Measurements from ENCODE around the gene NTRK2. TPM values are rescaled to one million over a fixed set of nuclear protein-coding genes. Genes with fewer than 3 reads are reported as not detected.

Gene NTRK2
- total RNA-seq, 1 donor from 2014 or later, result 23.8 TPM

GRCh38 chr9:84779883-84780282 lies 110.4 kb downstream of the NTRK2 start:
- no peaks in the 10 kb centered on the region for H3K9me3 ChIP-seq
- H3K4me3 ChIP-seq, result no peak overlapping the region
- H3K27ac ChIP-seq, result no peak overlapping the region
- no peak for TF ChIP-seq CTCF (IDR thresholded peaks at IDR 0.05)
- DNase-seq (ENCODE audit: low spot score in 2 of 2), result no peak
- intact Hi-C loops (cut with DNase I), result loop anchor here (10.0 kb wide), 1 partner anchor 1585 kb away; no protein-coding TSS in a partner anchor
- H3K27me3 ChIP-seq, result no peaks in the 10 kb centered on the region
- H3K36me3 ChIP-seq, result no peaks in the 10 kb centered on the region
- H3K4me1 ChIP-seq, result no peaks in the 10 kb centered on the region

- Histone ChIP-seq H3K9me3 (no peaks in the 10 kb centered on the region), H3K27me3 (no peaks in the 10 kb centered on the region), H3K27ac (no peak overlapping the region), H3K4me3 (no peak overlapping the region), H3K4me1 (no peaks in the 10 kb centered on the region), H3K36me3 (no peaks in the 10 kb centered on the region)
- intact Hi-C loops (cut with DNase I), result loop anchor here (10.0 kb wide), 1 partner anchor 1586 kb away; no protein-coding TSS in a partner anchor
- DNase-seq (ENCODE audit: low spot score in 2 of 2), result no peak
- TF ChIP-seq CTCF (IDR thresholded peaks at IDR 0.05), result no peak
These were observed 110.9 kb downstream of the NTRK2 start for GRCh38 chr9:84780385-84780784.

- H3K27me3 ChIP-seq, result no peaks in the 10 kb centered on the region
- no peaks in the 10 kb centered on the region for H3K36me3 ChIP-seq
- H3K27ac ChIP-seq, result no peak overlapping the region
- H3K4me1 ChIP-seq, result no peaks in the 10 kb centered on the region
- peak in 1 of 3 experiments; percentile 24 for TF ChIP-seq CTCF (IDR thresholded peaks at IDR 0.05)
- DNase-seq (ENCODE audit: low spot score in 2 of 2), result no peak
- no peaks in the 10 kb centered on the region for H3K9me3 ChIP-seq
- no peak overlapping the region for H3K4me3 ChIP-seq
- intact Hi-C loops (cut with DNase I), result loop anchor here (10.0 kb wide), 1 partner anchor 1587 kb away; no protein-coding TSS in a partner anchor
These were observed 111.9 kb downstream of the NTRK2 start for GRCh38 chr9:84781458-84781857.

GRCh38 chr9:84781931-84782866 lies 112.7 kb downstream of the NTRK2 start:
- no peaks in the 10 kb centered on the region for H3K27me3 ChIP-seq
- H3K4me1 ChIP-seq, result no peaks in the 10 kb centered on the region
- no peak for TF ChIP-seq CTCF (IDR thresholded peaks at IDR 0.05)
- no peak for DNase-seq (ENCODE audit: low spot score in 2 of 2)
- H3K36me3 ChIP-seq, result no peaks in the 10 kb centered on the region
- H3K9me3 ChIP-seq, result no peaks in the 10 kb centered on the region
- H3K27ac ChIP-seq, result peak overlapping the region; percentile 46 to 51
- intact Hi-C loops (cut with DNase I), result loop anchor here (10.0 kb wide), 1 partner anchor 1587 kb away; no protein-coding TSS in a partner anchor
- peak overlapping the region; percentile 21 to 47 for H3K4me3 ChIP-seq

GRCh38 chr9:84785792-84786547 lies 116.4 kb downstream of the NTRK2 start:
- no peak for DNase-seq (ENCODE audit: low spot score in 2 of 2)
- TF ChIP-seq CTCF (IDR thresholded peaks at IDR 0.05), result no peak
- Histone ChIP-seq H3K36me3 (no peaks in the 10 kb centered on the region), H3K9me3 (no peaks in the 10 kb centered on the region), H3K27ac (no peak overlapping the region), H3K4me1 (no peaks in the 10 kb centered on the region), H3K27me3 (no peaks in the 10 kb centered on the region), H3K4me3 (no peak overlapping the region)
- intact Hi-C loops (cut with DNase I), result loop anchor here (10.0 kb wide), 1 partner anchor 1591 kb away; no protein-coding TSS in a partner anchor

Measured in ascending aorta (tissue), 2 donors.